Measurements from ENCODE around the gene PRTN3. TPM values are rescaled to one million over a fixed set of nuclear protein-coding genes. Genes with fewer than 3 reads are reported as not detected.

PRTN3 gene
- total RNA-seq, 4 donors from 2014 or later, result not detected

DNA sequence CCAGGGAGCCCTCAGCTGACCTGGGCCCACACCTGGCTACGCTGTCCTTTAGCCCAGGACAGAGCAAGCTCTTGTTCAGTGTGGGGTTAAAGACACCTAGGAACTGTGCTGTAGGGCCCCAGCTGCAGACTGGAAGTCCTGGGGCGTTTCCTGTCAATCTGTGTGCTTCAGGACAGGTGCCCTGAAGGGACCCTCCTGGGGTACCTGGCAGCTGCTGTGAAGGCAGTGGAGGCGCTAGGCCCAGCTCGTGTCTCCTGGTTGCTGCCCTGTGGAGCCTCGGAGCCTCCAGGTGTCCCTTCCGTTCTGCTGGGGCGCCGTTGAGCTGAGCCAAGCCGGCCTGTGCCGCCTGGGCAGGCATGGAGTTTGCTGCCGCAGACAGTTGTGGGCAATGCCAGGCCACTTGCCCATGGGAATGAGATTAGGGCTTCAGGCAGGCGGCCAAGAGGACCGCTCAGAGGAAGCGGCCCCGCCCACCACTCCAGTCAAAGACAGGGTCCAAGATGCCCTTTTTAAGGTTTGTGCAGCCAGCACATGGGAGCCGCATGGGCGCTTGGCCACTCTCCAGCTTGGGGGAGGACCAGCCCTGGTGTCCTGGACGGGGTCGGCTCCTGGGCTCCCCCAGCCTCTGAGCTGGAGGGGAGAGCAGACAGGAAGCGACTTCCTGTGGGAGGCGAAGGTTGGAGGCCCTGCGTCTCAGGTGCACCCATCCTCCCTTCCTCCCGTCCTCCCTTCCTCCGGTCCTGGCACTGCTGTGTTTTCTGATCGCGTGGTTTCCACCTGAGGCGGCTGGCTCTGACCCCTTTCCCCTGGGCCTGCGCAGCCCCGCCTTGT is 39.6 kb upstream of the PRTN3 start:
- Histone ChIP-seq H3K27ac (peak overlapping the region; percentile 93 to 96 (median 94)), H3K36me3 (peaks cover 27% of the 10 kb centered on the region in 2 donors), H3K4me3 (replicated peaks in 1 of 3) (peak overlapping the region in 1 of 3 donors; percentile 11), H3K27me3 (no peaks in the 10 kb centered on the region), H3K4me1 (peaks cover 45 to 53% of the 10 kb centered on the region in 2 donors), H3K9me3 (no peaks in the 10 kb centered on the region)
- intact Hi-C loops (cut with DNase I), result no loop called here
- TF ChIP-seq CTCF (IDR thresholded peaks at IDR 0.05) (no peak), POLR2A (IDR thresholded peaks at IDR 0.05) (peak in 1 of 2 donors; percentile 29)
- 19 to 32% methylated on average over 18 to 22 of the region's 29 CpGs for WGBS, 2 donors
- DNase-seq, result peak; percentile 96 to 97

DNA sequence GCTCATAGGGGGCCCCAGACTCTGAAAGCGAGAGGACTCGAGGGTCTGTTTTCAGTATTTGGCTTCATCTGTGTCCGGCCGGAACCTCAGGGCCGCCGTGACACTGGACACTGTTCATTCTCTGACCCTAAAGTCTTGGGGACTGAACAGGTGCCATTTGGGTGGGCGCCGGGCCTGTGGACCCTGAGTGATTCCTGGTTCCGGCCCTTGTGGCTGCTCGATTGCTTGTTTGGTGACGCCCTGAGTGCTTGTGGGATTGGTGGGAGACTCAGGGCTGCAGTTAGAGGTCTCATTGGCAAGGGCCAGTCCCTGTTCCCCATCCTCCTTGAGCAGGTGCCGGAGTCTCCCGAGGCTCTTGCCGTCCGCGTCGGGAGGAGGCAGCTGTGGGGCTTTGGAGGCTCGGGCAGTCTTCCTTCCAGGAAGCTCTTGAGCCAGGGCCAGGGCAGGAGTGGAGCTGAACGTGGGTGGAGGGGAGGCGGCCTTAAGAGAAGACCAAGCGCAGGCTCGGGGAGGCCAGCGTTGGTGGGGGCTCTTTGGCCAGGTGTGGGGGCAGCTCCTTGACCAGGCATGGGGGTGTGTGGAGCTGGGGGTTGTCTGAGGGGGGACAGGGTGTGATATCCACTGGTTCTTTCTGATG is 38.8 kb upstream of the PRTN3 start:
- H3K4me1 ChIP-seq, result peaks cover 43 to 51% of the 10 kb centered on the region in 2 donors

GRCh38 chr19:802498-803098 is 38.2 kb upstream of the PRTN3 start:
- Histone ChIP-seq H3K27ac (peak overlapping the region in 1 of 3 donors; percentile 94), H3K36me3 (peaks cover 40 to 41% of the 10 kb centered on the region in 2 donors), H3K4me3 (replicated peaks in 1 of 3) (no peak overlapping the region), H3K4me1 (peaks cover 43 to 51% of the 10 kb centered on the region in 2 donors), H3K27me3 (no peaks in the 10 kb centered on the region), H3K9me3 (no peaks in the 10 kb centered on the region)
- TF ChIP-seq CTCF (IDR thresholded peaks at IDR 0.05) (no peak), POLR2A (IDR thresholded peaks at IDR 0.05) (no peak)
- intact Hi-C loops (cut with DNase I), result no loop called here
- no peak for DNase-seq
- 40 to 50% methylated on average over 26 to 28 of the region's 28 CpGs for WGBS, 2 donors

More for the DNA sequence above, 38.8 kb upstream of the PRTN3 start:
- Histone ChIP-seq H3K27ac (peak overlapping the region in 2 of 3 donors; percentile 93 to 94), H3K4me3 (replicated peaks in 1 of 3) (peak overlapping the region in 1 of 3 donors; percentile 11), H3K27me3 (no peaks in the 10 kb centered on the region), H3K9me3 (no peaks in the 10 kb centered on the region), H3K36me3 (peaks cover 34 to 35% of the 10 kb centered on the region in 2 donors)
- 20% methylated on average over 1 of the region's 23 CpGs; no CpG with 5 or more reads in 1 of the 2 donors for WGBS, 2 donors
- TF ChIP-seq POLR2A (IDR thresholded peaks at IDR 0.05), result no peak
- DNase-seq, result peak; percentile 62 to 72
- intact Hi-C loops (cut with DNase I), result no loop called here

DNA sequence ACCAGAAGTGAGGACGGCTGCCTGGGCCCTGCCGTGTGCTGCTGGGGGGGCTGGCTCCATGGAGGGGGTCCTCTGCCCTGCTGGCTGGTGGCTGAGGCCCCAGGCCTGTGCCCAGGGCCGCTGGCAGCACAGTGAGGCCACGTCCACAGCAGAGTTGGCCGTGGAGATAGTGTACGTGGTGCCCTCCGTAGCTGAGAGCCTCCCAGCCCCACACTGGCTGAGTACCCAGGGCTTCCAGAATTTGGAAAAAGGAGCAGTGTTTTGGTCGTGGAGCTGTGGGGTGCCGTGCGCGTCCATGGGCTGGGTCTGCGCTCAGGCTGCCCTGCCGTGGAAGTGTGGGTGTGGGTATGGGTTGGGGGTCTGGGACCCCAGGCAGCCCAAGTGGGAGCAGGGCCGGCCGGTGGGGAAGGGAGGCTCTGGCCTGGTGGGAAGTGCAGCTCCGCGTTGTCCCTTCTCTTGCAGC is 37.7 kb upstream of the PRTN3 start:
- DNase-seq, result no peak
- intact Hi-C loops (cut with DNase I), result no loop called here
- WGBS, 2 donors, result 79 to 91% methylated on average over 11 to 12 of the region's 17 CpGs
- peaks cover 43 to 51% of the 10 kb centered on the region in 2 donors for H3K4me1 ChIP-seq
- H3K36me3 ChIP-seq, result peaks cover 46% of the 10 kb centered on the region in 2 donors
- H3K4me3 ChIP-seq (replicated peaks in 1 of 3), result no peak overlapping the region
- H3K27me3 ChIP-seq, result no peaks in the 10 kb centered on the region
- no peak overlapping the region for H3K27ac ChIP-seq
- no peak for TF ChIP-seq CTCF (IDR thresholded peaks at IDR 0.05)
- no peak for TF ChIP-seq POLR2A (IDR thresholded peaks at IDR 0.05)
- no peaks in the 10 kb centered on the region for H3K9me3 ChIP-seq

- peaks cover 41 to 47% of the 10 kb centered on the region in 2 donors for H3K4me1 ChIP-seq
- no peaks in the 10 kb centered on the region for H3K9me3 ChIP-seq
- no peak for TF ChIP-seq POLR2A (IDR thresholded peaks at IDR 0.05)
- TF ChIP-seq CTCF (IDR thresholded peaks at IDR 0.05), result no peak
- no peaks in the 10 kb centered on the region for H3K27me3 ChIP-seq
- WGBS, 2 donors, result 80 to 85% methylated on average over 2 to 28 of the region's 31 CpGs
- DNase-seq, result no peak
- intact Hi-C loops (cut with DNase I), result no loop called here
- H3K36me3 ChIP-seq, result peaks cover 53% of the 10 kb centered on the region in 2 donors
- no peak overlapping the region for H3K27ac ChIP-seq
- no peak overlapping the region for H3K4me3 ChIP-seq (replicated peaks in 1 of 3)
These were observed 36.9 kb upstream of the PRTN3 start for GRCh38 chr19:803686-804418.
